Daoy (cell line): ENCODE results near the gene ACSM2B. TPM values are rescaled to one million over a fixed set of nuclear protein-coding genes. Genes with fewer than 3 reads are reported as not detected.
"Not testable (repeated sequence)": the region's sequence is repeated elsewhere in the genome, so short reads cannot be mapped to it uniquely, and the experiment has no call there.

Experiments used
- DNase-seq: peaks from one replicate; pipeline ENCODE4 v3.0.0-alpha.2; 2015; ENCODE audit warnings: low read depth
- total RNA-seq: library from RNA; depleted of rRNA; stranded (reverse); fragments of >200 nt; shearing (Covaris generic); gene quantifications from 2 replicates; pipeline ENCODE4 v1.2.3, GENCODE V29; 2014; rRNA removed

Gene ACSM2B, protein sequence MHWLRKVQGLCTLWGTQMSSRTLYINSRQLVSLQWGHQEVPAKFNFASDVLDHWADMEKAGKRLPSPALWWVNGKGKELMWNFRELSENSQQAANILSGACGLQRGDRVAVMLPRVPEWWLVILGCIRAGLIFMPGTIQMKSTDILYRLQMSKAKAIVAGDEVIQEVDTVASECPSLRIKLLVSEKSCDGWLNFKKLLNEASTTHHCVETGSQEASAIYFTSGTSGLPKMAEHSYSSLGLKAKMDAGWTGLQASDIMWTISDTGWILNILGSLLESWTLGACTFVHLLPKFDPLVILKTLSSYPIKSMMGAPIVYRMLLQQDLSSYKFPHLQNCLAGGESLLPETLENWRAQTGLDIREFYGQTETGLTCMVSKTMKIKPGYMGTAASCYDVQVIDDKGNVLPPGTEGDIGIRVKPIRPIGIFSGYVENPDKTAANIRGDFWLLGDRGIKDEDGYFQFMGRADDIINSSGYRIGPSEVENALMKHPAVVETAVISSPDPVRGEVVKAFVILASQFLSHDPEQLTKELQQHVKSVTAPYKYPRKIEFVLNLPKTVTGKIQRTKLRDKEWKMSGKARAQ
- not detected in 2 replicates for total RNA-seq

DNA sequence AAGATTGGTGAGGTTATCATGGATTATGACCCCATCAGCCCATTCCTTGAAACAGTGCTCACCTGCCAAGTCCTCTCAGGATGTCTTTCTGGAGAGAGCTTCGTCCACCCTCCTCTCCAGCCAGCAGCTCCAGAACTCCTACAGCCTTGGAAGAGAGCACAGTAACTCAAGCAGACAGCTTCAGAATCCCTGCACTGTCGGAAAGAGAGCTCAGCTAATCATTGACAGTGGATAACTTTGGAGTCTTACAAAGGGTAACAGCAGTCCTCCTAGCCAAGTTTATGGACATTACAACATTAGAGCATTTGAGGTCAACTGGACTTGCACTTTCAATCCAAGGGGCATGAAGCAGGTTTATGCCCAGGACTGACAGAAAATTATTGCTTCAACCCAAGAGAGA lies at the start of gene ACSM2B:
TSS of gene ACSM2B (minus strand) at position 223 of the 400 bp plus-strand sequence. CDS start 11,522 bp downstream, outside the sequence.
- not testable (repeated sequence) for DNase-seq

- no peak for DNase-seq
Measured at GRCh38 chr16:20624882-20625807, 49.0 kb upstream of the ACSM2B start.

DNA sequence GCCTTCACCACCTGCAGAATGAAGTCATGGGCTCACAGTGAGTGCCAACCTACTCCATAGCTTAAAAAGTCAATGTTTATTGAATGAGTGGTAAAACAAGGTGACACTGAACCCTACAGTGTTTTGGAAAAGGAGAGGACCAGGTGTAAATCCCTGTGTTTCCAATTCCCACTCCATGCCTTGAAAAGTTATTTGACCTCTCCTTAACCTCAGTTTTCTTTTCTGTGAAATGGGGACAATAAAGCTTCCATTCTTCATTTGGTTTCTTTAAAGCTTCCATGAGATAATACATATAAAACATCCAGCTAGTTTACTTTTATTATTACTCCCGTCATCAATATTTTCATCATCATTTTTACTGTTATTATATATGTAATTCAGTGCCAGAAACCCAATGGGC lies 48.0 kb upstream of the ACSM2B start:
- DNase-seq: no peak

- no peak for DNase-seq
Measured at GRCh38 chr16:20622498-20622870, 46.3 kb upstream of the ACSM2B start.

- DNase-seq: no peak
Measured at GRCh38 chr16:20621406-20621805, 45.2 kb upstream of the ACSM2B start.

GRCh38 chr16:20620770-20621169 lies 44.6 kb upstream of the ACSM2B start:
- no peak for DNase-seq

DNA sequence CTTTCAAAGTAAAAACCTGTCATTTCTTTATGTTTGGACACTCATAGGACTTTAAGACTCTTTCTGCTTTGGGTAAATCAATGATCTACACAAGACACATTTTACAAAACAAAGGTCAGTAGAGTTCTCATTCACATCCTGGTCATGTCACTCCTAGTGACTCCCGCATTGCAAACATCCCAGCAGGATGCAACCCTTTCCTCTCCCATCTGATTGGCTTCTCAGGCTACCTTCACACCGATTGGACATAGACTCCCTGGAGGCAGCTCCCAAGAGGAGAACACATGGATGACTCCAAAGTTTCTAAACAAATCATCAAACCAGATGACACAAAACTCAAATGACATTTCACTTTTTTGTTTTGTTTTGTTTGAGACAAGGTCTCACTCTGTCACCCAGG lies 43.8 kb upstream of the ACSM2B start:
- no peak for DNase-seq

GRCh38 chr16:20617271-20617670 lies 41.1 kb upstream of the ACSM2B start:
- DNase-seq: no peak

- DNase-seq: no peak
Measured at GRCh38 chr16:20614186-20615141, 38.3 kb upstream of the ACSM2B start.

DNA sequence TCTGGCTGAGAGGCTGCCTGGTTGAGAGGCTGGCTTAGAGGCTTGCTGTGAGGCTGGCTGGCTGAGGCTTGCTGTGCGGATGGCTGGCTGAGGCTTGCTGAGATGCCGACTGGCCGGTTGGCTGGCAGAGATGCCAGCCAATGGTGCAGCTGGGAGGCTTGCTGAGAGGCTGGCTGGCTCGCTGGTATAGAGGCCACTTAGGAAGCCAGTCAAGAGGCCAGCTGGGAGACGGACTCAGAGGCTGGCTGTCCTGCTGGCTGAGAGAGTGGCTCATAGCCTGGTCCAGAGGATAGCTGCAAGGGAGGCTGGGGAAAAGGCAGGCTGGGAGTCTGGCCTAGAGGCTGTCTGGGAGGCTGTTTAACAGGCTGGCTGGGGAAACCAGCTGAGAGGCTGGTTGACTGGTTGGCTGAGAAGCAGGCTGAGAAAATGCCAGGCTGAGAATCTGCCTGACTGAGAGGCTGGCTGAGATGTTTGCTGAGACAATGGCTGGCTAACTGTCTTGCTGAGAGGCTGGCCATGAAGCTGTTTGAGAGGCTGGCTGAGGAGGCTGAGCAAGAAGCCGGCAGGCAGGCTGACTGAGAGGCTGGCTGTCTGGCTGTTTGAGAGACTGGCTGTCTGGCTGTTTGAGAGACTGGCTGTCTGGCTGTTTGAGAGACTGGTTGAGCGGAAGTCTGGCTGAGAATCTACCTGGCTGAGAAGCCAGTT lies 37.5 kb upstream of the ACSM2B start:
- DNase-seq: no peak

DNA sequence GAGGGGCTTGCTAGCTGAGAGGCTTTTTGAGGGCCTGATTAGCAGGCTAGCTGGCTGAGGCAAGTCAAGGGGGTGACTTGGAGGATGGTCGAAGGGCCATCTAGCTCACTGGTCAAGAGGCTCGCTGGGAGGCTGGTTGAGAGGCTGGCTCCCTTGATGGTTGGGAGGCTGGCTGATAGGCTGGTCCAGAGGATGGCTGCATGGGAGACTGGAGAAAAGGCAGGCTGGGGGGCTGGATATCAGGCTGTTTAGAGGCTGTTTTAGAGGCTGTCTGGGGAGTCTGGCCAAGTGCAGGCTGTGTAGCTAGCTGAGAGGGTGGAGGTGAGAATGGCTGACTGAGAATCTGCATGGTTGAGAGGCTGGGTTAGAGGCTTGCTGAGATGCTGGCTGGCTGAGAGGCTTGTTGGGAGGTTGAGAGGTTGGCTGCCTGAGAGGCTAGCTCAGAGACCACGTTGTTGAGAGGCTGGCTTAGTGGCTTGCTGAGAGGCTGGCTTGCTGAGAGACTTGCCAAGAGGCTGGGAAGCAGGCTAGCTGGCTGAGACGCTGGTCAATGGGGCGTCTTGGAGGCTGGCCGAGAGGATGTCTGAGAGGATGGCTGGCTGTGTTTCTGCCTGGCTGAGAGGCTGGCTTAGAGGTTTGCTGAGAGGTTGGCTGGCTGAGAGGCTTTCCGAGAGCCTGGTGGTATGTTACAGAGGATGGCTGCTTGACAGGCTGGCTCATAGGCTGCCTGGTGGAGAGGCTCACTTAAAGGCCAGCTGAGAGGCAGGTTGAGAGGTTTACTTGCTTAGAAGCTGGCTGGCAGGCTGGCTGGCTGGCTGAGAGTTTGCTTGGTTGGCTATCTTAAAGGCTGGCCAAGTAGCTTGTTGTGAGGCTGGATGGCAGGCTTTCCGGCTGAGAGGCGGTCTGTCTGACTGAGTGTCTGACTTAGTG lies 36.6 kb upstream of the ACSM2B start:
- no peak for DNase-seq

- DNase-seq: no peak
Measured at GRCh38 chr16:20611975-20612481, 35.9 kb upstream of the ACSM2B start.

GRCh38 chr16:20611350-20611902 lies 35.3 kb upstream of the ACSM2B start:
- no peak for DNase-seq

DNA sequence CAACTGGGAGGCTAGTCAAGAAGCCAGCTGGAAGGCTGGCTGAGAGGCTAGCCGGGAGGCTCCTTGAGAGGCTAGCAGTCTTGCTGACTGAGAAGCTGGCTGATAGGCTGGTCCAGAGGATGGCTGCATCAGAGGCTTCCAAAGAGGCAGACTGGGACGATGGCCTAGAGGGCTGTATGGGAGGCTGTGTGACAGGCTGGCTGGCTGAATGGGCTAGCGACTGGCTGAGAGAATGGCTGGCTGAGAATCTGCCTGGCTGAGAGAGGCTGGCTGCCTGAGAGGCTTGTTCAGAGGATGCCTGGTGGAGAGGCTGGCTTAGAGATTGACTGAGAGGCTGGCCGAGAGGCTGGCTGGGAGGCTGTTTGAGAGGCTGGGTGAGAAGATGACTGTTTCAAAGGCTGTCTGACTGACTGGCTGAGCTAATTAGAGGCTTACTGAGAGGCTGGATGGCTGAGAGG lies 34.8 kb upstream of the ACSM2B start:
- no peak for DNase-seq

DNA sequence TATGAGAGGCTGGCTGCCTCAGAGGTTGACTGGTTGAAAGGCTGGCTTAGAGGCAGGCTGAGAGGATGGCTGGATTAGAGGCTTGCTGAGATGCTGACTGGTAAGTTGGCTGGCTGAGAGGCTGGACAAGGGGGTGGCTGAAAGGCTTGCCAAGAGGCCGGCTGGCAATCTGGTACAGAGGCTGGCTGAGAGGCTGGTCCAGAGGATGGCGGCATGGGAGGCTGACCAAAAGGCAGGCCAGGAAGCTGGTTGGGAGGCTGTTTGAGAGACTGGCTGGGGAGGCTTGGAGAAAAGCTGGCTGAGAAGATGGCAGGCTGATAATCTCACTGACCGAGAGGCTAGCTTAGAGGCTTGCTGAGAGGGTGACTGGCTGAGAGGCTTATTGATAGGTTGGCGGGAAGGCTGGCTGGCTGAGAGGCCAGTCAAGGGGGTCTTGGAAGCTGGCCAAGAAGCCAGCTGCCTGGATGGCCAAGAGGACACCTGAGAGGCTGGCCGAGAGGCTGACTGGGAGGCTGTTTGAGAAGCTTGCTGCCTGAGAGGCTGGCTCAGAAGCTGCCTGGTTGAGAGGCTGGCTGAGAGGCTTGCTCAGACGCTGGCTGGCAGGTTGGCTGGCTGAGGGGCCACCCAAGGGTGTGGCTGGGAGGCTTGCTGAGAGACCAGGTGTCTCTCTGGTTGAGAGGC lies 34.2 kb upstream of the ACSM2B start:
- DNase-seq: no peak

- DNase-seq: not testable (repeated sequence)
Measured at GRCh38 chr16:20602205-20602604, 26.0 kb upstream of the ACSM2B start.

DNA sequence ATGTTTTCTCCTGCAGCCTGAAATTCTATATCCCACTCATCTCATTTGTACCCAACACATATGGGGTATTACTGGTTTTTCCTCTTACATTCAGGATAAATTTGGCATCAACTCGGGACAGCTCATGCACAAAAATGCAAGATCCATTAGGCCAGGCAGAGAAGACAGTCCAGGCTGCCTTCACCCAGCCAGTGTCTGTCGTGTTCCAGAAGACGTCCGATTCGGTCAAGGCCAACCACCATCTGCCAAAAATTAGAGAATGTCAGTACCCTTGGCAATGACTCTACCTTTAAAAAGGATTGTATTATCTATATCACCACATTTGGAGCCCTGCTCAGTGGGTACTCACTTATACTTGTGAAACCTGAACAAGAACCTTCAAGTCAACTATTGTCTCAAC lies 23.3 kb upstream of the ACSM2B start:
- DNase-seq: not testable (repeated sequence)

- DNase-seq: no peak
Measured at GRCh38 chr16:20598832-20599469, 22.8 kb upstream of the ACSM2B start.
